HL-60 (cell line): ENCODE measurements around the gene CASTOR2.

Experiments used
- DNase-seq, 2 experiments: peaks; one replicate each; pipeline ENCODE4 v3.0.0-alpha.2; 2010 to 2020; ENCODE audit warnings: low read depth in 1 of 2, low spot score in 1 of 2
- H3K27ac ChIP-seq: fragments of 250-450 bp; sonication (Bioruptor Pico); replicated peaks from 2 replicates; pipeline ENCODE4 v1.5.1; 2020; ENCODE audit warnings: mild to moderate bottlenecking, moderate library complexity
- H3K27me3 ChIP-seq: fragments of 250-450 bp; sonication (Bioruptor Pico); 2 replicates; pipeline ENCODE4 v1.5.1; 2021; ENCODE audit warnings: mild to moderate bottlenecking, moderate library complexity; ENCODE audit not compliant: insufficient read depth, poor library complexity, severe bottlenecking
- H3K4me3 ChIP-seq: replicated peaks from 2 replicates; pipeline ENCODE4 v1.5.1; 2011; ENCODE audit warnings: mild to moderate bottlenecking, control low read depth, low read length; ENCODE audit not compliant: insufficient read depth
- GABPA ChIP-seq: IDR thresholded peaks from 2 replicates; pipeline ENCODE4 v1.6.1; 2012; ENCODE audit warnings: low read depth
- POLR2AphosphoS5 ChIP-seq: IDR thresholded peaks from 2 replicates; pipeline ENCODE4 v1.6.1; 2012; ENCODE audit warnings: low read depth
- SPI1 ChIP-seq: IDR thresholded peaks from 2 replicates; pipeline ENCODE4 v1.6.1; 2012; ENCODE audit warnings: low read depth, mild to moderate bottlenecking, borderline replicate concordance
- TF ChIP-seq, protein P1 (sequence below): IDR thresholded peaks from one replicate; pipeline ENCODE4 v1.5.1; 2011; ENCODE audit warnings: low read length, control low read depth, inconsistent platforms; ENCODE audit not compliant: insufficient read depth
- TF ChIP-seq, protein P2 (sequence below): IDR thresholded peaks from 2 replicates; pipeline ENCODE4 v1.6.1; 2012; ENCODE audit warnings: low read depth; ENCODE audit not compliant: insufficient replicate concordance

CASTOR2 gene

DNA sequence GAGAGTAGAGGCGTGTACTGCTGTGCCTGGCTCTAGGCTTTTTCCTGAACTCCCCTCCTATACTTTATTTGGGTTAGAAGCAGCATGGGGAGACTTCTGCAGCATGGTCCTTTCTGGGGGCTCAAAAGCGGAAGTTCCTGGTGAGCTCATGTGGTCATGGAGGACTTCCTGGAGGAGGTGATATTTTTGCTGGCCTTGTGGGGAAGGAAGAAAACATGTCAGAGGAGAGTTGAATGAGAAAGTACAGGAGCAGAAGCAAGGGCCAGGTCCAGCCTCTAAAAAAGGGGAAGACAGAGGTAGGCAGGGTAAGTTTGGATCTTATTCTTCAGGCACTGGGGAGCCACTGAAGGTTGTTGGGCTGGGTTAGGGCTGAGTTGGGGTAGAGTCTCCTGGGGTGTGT is 45.5 kb downstream of the CASTOR2 start:
- no peaks in the 10 kb centered on the region for H3K27me3 ChIP-seq
- H3K4me3 ChIP-seq = no peak overlapping the region
- TF ChIP-seq GABPA = no peak
- TF ChIP-seq, protein P1, sequence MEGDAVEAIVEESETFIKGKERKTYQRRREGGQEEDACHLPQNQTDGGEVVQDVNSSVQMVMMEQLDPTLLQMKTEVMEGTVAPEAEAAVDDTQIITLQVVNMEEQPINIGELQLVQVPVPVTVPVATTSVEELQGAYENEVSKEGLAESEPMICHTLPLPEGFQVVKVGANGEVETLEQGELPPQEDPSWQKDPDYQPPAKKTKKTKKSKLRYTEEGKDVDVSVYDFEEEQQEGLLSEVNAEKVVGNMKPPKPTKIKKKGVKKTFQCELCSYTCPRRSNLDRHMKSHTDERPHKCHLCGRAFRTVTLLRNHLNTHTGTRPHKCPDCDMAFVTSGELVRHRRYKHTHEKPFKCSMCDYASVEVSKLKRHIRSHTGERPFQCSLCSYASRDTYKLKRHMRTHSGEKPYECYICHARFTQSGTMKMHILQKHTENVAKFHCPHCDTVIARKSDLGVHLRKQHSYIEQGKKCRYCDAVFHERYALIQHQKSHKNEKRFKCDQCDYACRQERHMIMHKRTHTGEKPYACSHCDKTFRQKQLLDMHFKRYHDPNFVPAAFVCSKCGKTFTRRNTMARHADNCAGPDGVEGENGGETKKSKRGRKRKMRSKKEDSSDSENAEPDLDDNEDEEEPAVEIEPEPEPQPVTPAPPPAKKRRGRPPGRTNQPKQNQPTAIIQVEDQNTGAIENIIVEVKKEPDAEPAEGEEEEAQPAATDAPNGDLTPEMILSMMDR = no peak
- no peak for TF ChIP-seq POLR2AphosphoS5
- TF ChIP-seq, protein P2, sequence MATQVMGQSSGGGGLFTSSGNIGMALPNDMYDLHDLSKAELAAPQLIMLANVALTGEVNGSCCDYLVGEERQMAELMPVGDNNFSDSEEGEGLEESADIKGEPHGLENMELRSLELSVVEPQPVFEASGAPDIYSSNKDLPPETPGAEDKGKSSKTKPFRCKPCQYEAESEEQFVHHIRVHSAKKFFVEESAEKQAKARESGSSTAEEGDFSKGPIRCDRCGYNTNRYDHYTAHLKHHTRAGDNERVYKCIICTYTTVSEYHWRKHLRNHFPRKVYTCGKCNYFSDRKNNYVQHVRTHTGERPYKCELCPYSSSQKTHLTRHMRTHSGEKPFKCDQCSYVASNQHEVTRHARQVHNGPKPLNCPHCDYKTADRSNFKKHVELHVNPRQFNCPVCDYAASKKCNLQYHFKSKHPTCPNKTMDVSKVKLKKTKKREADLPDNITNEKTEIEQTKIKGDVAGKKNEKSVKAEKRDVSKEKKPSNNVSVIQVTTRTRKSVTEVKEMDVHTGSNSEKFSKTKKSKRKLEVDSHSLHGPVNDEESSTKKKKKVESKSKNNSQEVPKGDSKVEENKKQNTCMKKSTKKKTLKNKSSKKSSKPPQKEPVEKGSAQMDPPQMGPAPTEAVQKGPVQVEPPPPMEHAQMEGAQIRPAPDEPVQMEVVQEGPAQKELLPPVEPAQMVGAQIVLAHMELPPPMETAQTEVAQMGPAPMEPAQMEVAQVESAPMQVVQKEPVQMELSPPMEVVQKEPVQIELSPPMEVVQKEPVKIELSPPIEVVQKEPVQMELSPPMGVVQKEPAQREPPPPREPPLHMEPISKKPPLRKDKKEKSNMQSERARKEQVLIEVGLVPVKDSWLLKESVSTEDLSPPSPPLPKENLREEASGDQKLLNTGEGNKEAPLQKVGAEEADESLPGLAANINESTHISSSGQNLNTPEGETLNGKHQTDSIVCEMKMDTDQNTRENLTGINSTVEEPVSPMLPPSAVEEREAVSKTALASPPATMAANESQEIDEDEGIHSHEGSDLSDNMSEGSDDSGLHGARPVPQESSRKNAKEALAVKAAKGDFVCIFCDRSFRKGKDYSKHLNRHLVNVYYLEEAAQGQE = no peak
- peak; percentile 62; the same call in 1 of the 2 replicates for TF ChIP-seq SPI1
- peak; percentile 18 to 54 for DNase-seq
- H3K27ac ChIP-seq = no peak overlapping the region

DNA sequence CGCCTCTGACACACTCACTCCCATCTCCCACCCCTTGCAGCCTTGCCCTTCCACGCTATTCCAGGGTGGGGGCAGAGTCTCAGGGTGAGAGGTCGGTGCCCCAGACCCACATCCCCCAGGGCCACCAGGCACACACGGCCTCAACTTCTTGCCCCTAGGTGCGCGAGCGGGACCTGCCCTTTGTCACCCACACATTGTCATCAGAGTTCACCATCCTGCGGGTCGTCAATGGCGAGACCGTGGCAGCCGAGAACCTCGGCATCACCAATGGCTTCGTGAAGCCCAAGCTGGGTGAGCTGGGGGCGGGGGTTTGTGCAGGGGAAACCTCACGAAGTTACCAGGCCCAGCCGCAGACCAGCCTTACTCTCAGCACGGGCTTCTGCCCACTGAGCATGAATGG is 53.3 kb downstream of the CASTOR2 start:
- Histone ChIP-seq H3K4me3 (no peak overlapping the region), H3K27me3 (no peaks in the 10 kb centered on the region), H3K27ac (no peak overlapping the region)
- DNase-seq = no peak
- TF ChIP-seq SPI1 (no peak), GABPA (no peak), POLR2AphosphoS5 (no peak)
- TF ChIP-seq, protein P2 = no peak
- TF ChIP-seq, protein P1 = no peak

DNA sequence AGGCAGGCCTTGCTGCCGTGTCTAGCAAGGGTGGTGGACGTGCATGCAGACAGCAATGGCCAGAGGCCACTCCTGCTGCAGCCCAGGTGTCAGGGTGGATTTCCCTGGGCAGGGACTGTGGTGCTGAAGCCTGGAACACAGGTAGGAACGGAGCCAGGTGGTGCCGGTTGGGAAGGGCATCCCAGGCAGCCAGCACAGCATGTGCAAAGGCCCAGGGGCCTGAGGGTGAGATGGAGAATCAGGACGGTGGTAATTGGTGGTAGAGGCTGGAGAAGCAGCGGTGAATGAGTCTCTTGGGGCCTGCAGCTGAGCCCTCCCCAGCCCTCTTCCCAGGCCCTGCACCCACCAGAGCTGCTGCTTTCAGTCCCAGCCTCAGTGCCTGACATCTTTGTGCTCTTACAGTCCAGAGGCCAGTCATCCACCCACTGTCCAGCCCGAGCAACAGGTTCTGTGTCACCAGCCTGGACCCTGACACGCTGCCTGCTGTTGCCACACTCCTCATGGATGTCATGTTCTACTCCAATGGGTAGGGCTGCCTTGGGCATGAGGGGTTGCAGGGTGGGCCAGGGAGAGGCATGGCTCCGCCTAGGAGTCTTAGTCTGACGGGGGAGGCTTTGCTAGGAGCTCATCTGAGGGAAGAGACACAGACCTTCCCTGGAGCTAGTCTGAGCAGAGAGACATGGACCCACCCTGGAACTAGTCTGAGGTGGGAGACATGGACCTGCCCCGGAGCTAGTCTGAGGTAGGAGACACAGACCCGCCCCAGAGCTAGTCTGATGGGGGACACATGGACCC is 54.3 kb downstream of the CASTOR2 start:
- no peak for DNase-seq
- no peak overlapping the region for H3K4me3 ChIP-seq
- no peaks in the 10 kb centered on the region for H3K27me3 ChIP-seq
- no peak overlapping the region for H3K27ac ChIP-seq
- no peak for TF ChIP-seq POLR2AphosphoS5
- TF ChIP-seq GABPA = no peak
- TF ChIP-seq, protein P2 = no peak
- TF ChIP-seq, protein P1 = no peak
- TF ChIP-seq SPI1 = no peak
